GM12892 (cell line): ENCODE results near the gene UPK3A.

Source experiments
- POLR2A ChIP-seq: IDR thresholded peaks from 2 replicates; pipeline ENCODE4 v1.6.1; 2011; ENCODE audit warnings: low read depth, low read length, control low read depth
- TAF1 ChIP-seq: IDR thresholded peaks from 2 replicates; pipeline ENCODE4 v1.6.1; 2011; ENCODE audit warnings: low read depth, mild to moderate bottlenecking, control low read depth, low read length, borderline replicate concordance

GRCh38 chr22:45296628-45297297 is 12.0 kb downstream of the UPK3A start:
- no peak for TF ChIP-seq TAF1
- no peak for TF ChIP-seq POLR2A
